Choroid plexus epithelial cell (primary cell): ENCODE data around the gene CCDC167.

Experiments
- DNase-seq: peaks from one replicate; pipeline ENCODE4 v3.0.0-alpha.2; 2010; ENCODE audit warnings: low read depth
- H3K4me3 ChIP-seq: 2 replicates; pipeline ENCODE4 v1.5.1; 2011; ENCODE audit warnings: low read depth, mild to moderate bottlenecking, control low read depth, low read length, moderate library complexity
- TF ChIP-seq, protein P1 (sequence below): conservative IDR thresholded peaks from 2 replicates; pipeline ENCODE4 v1.5.1; 2011; ENCODE audit warnings: low read depth, mild to moderate bottlenecking, control low read depth, inconsistent platforms, low read length, moderate library complexity

Gene CCDC167

DNA sequence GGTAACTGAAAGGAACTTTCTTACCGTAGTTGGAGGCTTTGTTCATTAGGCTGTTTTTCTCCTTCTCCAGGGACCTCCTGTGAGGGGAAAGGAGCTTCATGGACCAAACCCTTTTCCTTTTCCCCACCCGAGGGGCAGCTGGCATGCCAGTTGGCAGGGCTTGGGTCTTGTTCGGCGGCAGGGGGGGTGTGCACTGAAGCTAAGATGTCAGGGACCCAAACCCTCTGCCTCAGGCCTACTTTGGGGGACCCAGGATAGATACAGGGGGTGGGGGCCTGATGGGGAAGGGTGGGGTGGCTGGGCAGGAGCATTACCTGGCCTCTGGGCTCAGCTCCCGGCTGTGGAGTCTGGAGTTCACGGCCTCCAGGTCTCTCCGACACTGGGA lies 14.9 kb downstream of the CCDC167 start:
- DNase-seq: no peak
- no peak overlapping the region for H3K4me3 ChIP-seq
- TF ChIP-seq, protein P1, sequence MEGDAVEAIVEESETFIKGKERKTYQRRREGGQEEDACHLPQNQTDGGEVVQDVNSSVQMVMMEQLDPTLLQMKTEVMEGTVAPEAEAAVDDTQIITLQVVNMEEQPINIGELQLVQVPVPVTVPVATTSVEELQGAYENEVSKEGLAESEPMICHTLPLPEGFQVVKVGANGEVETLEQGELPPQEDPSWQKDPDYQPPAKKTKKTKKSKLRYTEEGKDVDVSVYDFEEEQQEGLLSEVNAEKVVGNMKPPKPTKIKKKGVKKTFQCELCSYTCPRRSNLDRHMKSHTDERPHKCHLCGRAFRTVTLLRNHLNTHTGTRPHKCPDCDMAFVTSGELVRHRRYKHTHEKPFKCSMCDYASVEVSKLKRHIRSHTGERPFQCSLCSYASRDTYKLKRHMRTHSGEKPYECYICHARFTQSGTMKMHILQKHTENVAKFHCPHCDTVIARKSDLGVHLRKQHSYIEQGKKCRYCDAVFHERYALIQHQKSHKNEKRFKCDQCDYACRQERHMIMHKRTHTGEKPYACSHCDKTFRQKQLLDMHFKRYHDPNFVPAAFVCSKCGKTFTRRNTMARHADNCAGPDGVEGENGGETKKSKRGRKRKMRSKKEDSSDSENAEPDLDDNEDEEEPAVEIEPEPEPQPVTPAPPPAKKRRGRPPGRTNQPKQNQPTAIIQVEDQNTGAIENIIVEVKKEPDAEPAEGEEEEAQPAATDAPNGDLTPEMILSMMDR: no peak

DNA sequence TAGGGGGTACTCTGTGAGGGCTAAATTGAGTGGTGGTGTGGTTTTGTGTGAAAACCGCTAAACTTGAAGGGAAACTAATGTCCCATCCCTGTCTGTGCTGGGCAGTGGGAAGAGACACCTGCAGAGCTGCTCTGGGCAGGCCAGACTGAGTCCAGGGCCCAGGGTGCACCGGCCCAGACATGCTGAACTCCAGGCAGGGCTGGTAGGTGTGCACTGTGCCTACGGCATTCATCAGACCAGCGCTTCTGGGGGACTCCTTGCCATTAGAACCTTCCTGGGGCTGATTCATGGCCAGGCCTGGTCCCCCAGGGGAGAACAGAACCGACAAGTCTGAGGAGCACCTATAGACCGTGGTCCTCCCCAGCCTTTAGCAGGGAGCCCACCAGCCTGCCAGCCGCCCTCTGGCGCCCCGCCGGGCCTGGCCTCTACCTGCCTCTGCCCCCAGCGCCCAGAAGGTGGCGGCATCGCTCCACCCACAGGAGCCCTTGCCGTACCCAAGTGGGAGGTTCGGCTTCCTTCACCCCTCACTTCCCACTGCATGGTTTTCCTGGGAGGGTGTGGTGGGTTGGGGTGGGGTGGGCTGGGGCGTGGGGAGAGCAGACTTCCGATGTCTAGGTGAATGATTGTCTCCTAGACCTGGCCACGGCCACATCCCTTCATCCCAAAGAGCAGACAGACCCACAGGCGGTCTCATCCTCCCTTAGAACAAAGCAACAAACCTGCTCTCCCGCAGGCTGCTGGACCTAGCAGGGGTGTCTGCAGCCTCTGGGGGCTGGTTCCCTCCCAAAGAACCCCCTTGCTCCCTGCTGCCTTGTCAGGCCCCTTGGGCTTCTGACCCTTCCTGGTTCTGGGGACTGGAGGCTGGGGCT lies 15.5 kb downstream of the CCDC167 start:
- peak; percentile 53 for DNase-seq
- H3K4me3 ChIP-seq: no peak overlapping the region
- TF ChIP-seq, protein P1: peak; percentile 83

DNA sequence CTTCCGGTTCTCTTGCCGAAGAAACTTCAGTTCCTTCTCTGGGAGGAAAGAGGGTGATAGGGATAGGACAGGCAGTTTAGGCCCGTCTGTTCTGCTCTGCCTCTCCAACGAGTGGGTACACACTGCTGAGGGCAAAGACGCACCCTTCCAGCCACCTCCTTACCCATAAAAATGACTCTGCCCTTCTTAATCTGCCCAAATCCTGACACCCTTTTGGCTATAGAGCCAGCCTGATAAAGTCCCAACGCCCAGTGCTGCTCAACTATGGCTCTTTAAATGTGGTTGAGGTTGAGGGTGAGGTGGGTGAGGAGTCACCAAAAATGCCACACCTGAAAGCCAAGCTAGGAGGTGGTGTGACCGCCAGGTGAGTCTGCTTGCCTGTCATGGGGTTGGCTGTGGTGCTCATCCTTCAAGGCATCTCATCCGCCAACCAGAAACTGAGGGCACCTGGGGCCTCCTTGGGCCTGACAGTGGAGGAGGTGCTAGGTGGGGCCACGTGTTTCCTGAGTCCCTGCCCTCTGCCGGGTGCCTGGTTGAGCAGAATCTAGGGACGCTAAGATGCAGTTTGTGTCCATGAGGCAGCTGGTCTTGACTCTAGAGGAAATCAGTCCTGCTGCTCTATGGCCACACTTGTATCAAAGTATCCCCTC lies 16.3 kb downstream of the CCDC167 start:
- DNase-seq: no peak
- no peak overlapping the region for H3K4me3 ChIP-seq
- TF ChIP-seq, protein P1: no peak

DNA sequence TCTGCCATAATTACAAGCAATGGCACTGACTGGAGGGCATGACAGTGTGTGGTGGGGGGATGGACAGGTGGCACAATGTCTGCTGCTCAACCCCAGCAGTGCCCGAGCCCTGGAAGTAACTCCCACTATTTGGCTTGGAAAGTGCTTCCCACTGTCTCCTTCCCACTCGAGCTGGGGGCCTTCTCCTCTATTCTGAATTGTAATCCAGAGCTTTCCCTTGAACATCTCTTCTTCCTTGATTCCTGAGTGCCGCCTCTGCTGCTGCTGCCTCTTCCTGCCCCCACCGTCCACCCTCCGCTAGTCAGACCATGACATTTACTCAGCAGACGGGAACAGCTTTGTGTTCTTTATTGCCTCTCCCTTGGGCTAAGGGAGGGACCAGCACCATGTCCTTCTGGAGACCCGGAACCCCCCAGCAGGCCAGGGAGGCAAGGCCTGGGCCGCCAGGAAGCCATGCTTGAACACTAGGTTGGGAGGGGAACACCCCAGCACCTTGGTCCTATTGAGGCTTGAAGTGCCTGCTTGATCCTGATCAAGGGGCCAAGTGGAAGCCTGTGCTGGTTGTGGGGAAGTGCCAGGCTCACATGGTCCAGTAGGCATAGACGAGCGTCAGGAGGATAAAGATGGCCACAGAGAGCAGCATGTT lies 17.0 kb downstream of the CCDC167 start:
- H3K4me3 ChIP-seq: no peak overlapping the region
- TF ChIP-seq, protein P1: no peak
- DNase-seq: no peak

DNA sequence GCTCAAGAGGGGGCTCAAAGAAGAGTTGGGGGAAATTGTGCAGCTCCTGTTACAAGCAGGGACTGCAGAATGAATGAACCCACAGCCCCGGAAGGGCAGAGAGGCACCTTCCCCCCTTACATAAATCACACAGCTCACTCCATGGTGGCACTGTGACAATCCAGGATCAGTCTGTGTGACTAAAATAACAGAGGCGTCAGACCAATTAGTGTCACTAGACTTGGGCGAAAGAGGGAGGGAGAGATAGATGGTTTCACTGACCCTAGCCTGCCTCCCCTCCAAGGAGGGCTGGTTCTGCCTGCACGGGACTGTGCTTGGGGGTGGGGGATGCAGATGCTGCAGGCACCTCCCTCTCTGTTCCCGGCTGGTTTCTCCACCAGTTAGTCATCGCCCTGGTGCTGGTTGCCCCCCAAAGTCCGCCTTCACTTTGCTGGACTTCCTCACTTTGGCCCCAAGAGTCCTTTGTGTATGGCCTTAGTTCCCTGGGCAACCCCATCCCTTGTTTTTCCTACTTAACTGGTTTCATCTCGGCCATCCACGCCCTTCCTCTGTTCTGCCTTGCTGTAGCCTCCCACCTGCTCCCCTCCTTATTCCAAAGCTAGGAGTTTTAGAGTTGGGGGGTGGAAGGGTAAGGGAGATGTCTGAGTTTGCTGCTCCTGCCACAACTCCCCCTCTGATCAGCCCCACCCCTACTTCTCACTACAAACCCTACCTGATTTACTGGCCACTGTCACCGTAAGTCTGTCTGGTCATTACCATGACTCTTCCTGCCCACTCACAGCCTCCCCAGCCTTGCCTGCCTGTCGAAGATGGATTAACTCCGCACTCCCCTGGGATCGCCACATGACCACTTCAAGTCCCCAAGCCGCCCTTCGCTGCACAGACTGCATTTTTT lies 17.7 kb downstream of the CCDC167 start:
- TF ChIP-seq, protein P1: no peak
- H3K4me3 ChIP-seq: no peak overlapping the region
- DNase-seq: no peak

DNA sequence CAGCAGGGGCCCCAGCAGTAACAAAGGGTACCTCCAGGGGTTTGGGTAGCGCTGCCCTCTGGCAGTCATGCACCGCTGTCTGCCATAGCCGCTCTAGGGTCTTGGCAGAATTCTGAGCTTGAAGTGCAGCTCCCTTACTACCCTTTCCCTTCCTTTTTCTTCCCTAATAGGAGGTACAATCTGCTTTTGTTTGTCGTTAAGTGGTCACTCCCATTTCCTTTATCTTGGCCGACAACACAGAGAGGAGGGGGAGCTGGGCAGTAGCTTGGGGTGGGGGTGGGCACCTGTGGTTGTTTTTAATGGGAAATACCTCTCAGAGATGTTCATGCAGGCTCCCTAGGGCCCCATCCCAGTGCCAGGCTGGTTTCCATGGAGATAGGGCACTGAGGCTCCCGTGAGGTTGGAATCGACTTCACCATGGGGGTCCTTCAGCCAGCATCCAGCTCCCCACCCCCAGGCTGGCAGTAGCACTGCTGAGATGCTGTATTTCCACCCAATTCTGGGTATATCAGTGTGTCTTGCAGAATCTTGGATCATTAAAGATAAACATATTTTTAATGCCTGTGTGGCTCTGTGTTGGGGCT lies 18.6 kb downstream of the CCDC167 start:
- H3K4me3 ChIP-seq: no peak overlapping the region
- no peak for DNase-seq
- TF ChIP-seq, protein P1: no peak
